Panc1 (cell line): ENCODE measurements around the gene STX2. TPM values are rescaled to one million over a fixed set of nuclear protein-coding genes. Genes with fewer than 3 reads are reported as not detected.

ENCODE experiments used
- ATAC-seq: fragments of 200-7000 bp; cut with Tn5 transposase; 2 replicates; pipeline ENCODE4 v1.9.1; 2020; ENCODE audit warnings: mild to moderate bottlenecking, moderate library complexity
- BruUV-seq: library from RNA; stranded (reverse); fragments of 400-500 nt; replicated peaks from 2 replicates; lab custom pipeline; 2021; lab: Mats Ljungman, UMichigan
- CTCF ChIA-PET: fragments of 300-600 bp; sonication (Branson Sonifier 250); formaldehyde crosslinking; loops from one replicate; lab custom pipeline; 2022; ENCODE audit warnings: antibody characterized with exemption; lab: Charles Lee
- POLR2A ChIA-PET: fragments of 300-600 bp; sonication (Branson Sonifier 250); formaldehyde crosslinking; loops from one replicate; lab custom pipeline; 2022; ENCODE audit warnings: antibody characterized with exemption; lab: Charles Lee
- DNase-seq: peaks from one replicate; pipeline ENCODE4 v3.0.0-alpha.2; 2010; ENCODE audit warnings: low read depth, low spot score
- H3K27ac ChIP-seq: 2 replicates; pipeline ENCODE4 v1.5.1; 2011; ENCODE audit warnings: mild to moderate bottlenecking, low read length, inconsistent platforms
- H3K27me3 ChIP-seq: fragments of 200-500 bp; sonication (Bioruptor generic); 2 replicates; pipeline ENCODE4 v1.6.0; 2014; ENCODE audit warnings: low read length, inconsistent platforms; ENCODE audit not compliant: control insufficient read depth, insufficient read depth
- H3K36me3 ChIP-seq: fragments of 200-500 bp; sonication (Bioruptor generic); 2 replicates; pipeline ENCODE4 v1.5.1; 2014; ENCODE audit warnings: inconsistent platforms, mild to moderate bottlenecking, low read length, moderate library complexity; ENCODE audit not compliant: control insufficient read depth, insufficient read depth
- H3K4me1 ChIP-seq: 2 replicates; pipeline ENCODE4 v1.5.1; 2011; ENCODE audit warnings: inconsistent platforms, mild to moderate bottlenecking, low read length, moderate library complexity; ENCODE audit not compliant: control insufficient read depth, insufficient read depth
- H3K4me3 ChIP-seq, 2 experiments: 2 replicates each; pipeline ENCODE4 v1.5.1; 2011 to 2012; ENCODE audit warnings: low read depth in 2 of 2, low read length in 2 of 2, mild to moderate bottlenecking in 2 of 2, inconsistent platforms in 1 of 2, moderate library complexity in 1 of 2
- H3K9me3 ChIP-seq: fragments of 200-500 bp; sonication (Bioruptor generic); 2 replicates; pipeline ENCODE4 v1.5.1; 2014; ENCODE audit warnings: low read depth, mild to moderate bottlenecking, inconsistent platforms, low read length, moderate library complexity; ENCODE audit not compliant: control insufficient read depth, insufficient read depth
- CTCF ChIP-seq: fragments of 450-650 bp; IDR thresholded peaks from 2 replicates; pipeline ENCODE4 v1.5.1; 2017; ENCODE audit warnings: mild to moderate bottlenecking
- POLR2AphosphoS5 ChIP-seq: IDR thresholded peaks from 2 replicates; pipeline ENCODE4 v1.6.1; 2012; ENCODE audit warnings: mild to moderate bottlenecking, low read depth, low read length, moderate library complexity
- SIN3A ChIP-seq: IDR thresholded peaks from 2 replicates; pipeline ENCODE4 v1.6.1; 2012; ENCODE audit warnings: low read depth, mild to moderate bottlenecking, low read length, moderate library complexity, borderline replicate concordance; ENCODE audit not compliant: insufficient read depth
- TCF7L2 ChIP-seq: IDR thresholded peaks from 2 replicates; pipeline ENCODE4 v1.6.1; 2011; ENCODE audit warnings: mild to moderate bottlenecking, low read depth, low read length, inconsistent platforms
- in situ Hi-C: cut with HindIII; loops from 2 replicates; pipeline ENCODE4 v1.10.0; 2016; ENCODE audit warnings: low sequenced_read_pairs, low pct_unique_long_range_greater_than_20kb
- intact Hi-C: fragments of 100-400 bp; cut with micrococcal nuclease; formaldehyde crosslinking; loops from one replicate; pipeline ENCODE4 v1.10.0; 2022; ENCODE audit not compliant: unreplicated experiment
- total RNA-seq: library from RNA; stranded (reverse); gene quantifications from one replicate; pipeline ENCODE4 v1.2.1, GENCODE V29; 2021; ENCODE audit not compliant: unreplicated experiment
- TF ChIP-seq, protein P1 (sequence below), 2 experiments: IDR thresholded peaks; 2 replicates each; pipeline ENCODE4 v1.6.1; 2011 to 2012; ENCODE audit warnings: low read depth in 2 of 2, control low read depth in 1 of 2, low read length in 1 of 2, mild to moderate bottlenecking in 1 of 2, moderate library complexity in 1 of 2; ENCODE audit not compliant: insufficient read depth in 1 of 2

Gene STX2
- total RNA-seq, 1 experiment from 2014 or later, result 34.0 TPM

DNA sequence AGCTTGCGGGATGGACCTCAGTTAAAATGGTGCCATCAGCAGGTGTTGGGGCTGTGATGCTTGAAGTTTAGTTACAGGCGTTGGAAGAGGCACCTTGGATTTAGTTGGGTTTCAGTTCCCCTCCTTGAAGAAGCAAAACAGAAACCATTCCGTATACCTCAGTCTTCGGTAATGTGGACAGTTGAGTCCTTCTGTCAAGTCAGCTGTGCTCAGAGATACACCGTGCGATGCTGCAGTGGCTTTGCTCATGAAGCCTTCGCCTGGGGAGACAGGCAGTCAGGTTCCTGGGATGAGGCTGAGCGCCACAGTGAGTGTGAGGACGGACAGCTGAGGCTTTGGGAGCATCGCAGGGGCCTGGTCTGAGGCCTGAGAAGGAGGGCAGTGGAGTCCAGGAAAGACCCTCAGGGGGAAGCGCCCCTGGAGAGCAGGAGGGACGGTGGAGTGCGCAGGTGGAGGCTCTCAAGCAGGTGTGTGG lies 40.2 kb upstream of the STX2 start:
- Histone ChIP-seq H3K4me1 (peaks cover 29% of the 10 kb centered on the region), H3K36me3 (peaks cover 23% of the 10 kb centered on the region), H3K9me3 (no peaks in the 10 kb centered on the region), H3K27ac (no peak overlapping the region), H3K27me3 (no peaks in the 10 kb centered on the region), H3K4me3 (no peak overlapping the region)
- ChIA-PET CTCF (no interaction called here), POLR2A (no interaction called here)
- peak; percentile 56 for ATAC-seq
- TF ChIP-seq SIN3A, result no peak
- TF ChIP-seq, protein P1, sequence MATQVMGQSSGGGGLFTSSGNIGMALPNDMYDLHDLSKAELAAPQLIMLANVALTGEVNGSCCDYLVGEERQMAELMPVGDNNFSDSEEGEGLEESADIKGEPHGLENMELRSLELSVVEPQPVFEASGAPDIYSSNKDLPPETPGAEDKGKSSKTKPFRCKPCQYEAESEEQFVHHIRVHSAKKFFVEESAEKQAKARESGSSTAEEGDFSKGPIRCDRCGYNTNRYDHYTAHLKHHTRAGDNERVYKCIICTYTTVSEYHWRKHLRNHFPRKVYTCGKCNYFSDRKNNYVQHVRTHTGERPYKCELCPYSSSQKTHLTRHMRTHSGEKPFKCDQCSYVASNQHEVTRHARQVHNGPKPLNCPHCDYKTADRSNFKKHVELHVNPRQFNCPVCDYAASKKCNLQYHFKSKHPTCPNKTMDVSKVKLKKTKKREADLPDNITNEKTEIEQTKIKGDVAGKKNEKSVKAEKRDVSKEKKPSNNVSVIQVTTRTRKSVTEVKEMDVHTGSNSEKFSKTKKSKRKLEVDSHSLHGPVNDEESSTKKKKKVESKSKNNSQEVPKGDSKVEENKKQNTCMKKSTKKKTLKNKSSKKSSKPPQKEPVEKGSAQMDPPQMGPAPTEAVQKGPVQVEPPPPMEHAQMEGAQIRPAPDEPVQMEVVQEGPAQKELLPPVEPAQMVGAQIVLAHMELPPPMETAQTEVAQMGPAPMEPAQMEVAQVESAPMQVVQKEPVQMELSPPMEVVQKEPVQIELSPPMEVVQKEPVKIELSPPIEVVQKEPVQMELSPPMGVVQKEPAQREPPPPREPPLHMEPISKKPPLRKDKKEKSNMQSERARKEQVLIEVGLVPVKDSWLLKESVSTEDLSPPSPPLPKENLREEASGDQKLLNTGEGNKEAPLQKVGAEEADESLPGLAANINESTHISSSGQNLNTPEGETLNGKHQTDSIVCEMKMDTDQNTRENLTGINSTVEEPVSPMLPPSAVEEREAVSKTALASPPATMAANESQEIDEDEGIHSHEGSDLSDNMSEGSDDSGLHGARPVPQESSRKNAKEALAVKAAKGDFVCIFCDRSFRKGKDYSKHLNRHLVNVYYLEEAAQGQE (IDR thresholded peaks at IDR 0.05; ENCODE audit: insufficient read depth in 1 of 2, low read depth in 2 of 2, low read length in 1 of 2), result no peak
- no peak for TF ChIP-seq POLR2AphosphoS5
- no peak for TF ChIP-seq TCF7L2
- no peak for TF ChIP-seq CTCF
- DNase-seq, result no peak
- no TSS peak for BruUV-seq
- in situ Hi-C loops, result no loop called here
- intact Hi-C loops, result no loop called here

- intact Hi-C loops (no loop called here), in situ Hi-C loops (no loop called here)
- no TSS peak for BruUV-seq
- Histone ChIP-seq H3K36me3 (peaks cover 29% of the 10 kb centered on the region), H3K4me3 (no peak overlapping the region), H3K4me1 (peaks cover 37% of the 10 kb centered on the region), H3K27ac (no peak overlapping the region), H3K9me3 (no peaks in the 10 kb centered on the region), H3K27me3 (no peaks in the 10 kb centered on the region)
- no peak for DNase-seq
- ChIA-PET POLR2A (no interaction called here), CTCF (interaction anchor here (0.7 kb wide), 1 partner anchor 36 kb away, joined by 3 read pairs; no protein-coding TSS in a partner anchor)
- peak; percentile 71 for ATAC-seq
- TF ChIP-seq, protein P1 (IDR thresholded peaks at IDR 0.05; ENCODE audit: insufficient read depth in 1 of 2, low read depth in 2 of 2, low read length in 1 of 2), result no peak
- TF ChIP-seq POLR2AphosphoS5, result peak; percentile 83
Measured at GRCh38 chr12:130878193-130879185, 39.4 kb upstream of the STX2 start.
